ENCODE data around the gene TACC2.

TACC2 gene

GRCh38 chr10:122173766-122174435 lies 184.9 kb downstream of the TACC2 start:
- H3K9ac ChIP-seq (ENCODE audit: low read length), result no peak overlapping the region
- H4K20me1 ChIP-seq (ENCODE audit: low read depth, low read length), result no peaks in the 10 kb centered on the region
- H3K4me3 ChIP-seq (ENCODE audit: insufficient read depth, low read length, poor library complexity, severe bottlenecking), result no peak overlapping the region
- no peaks in the 10 kb centered on the region for H3K36me3 ChIP-seq (ENCODE audit: low read length)
- TF ChIP-seq EZH2phosphoT487 (conservative IDR thresholded peaks at IDR 0.05; ENCODE audit: low read length) (no peak), CTCF (IDR thresholded peaks at IDR 0.05; ENCODE audit: insufficient read depth, low read length, poor library complexity, severe bottlenecking) (no peak)
- no peaks in the 10 kb centered on the region for H3K9me3 ChIP-seq (ENCODE audit: insufficient read depth, low read length)
- H3K4me2 ChIP-seq (ENCODE audit: low read depth, low read length, poor library complexity, severe bottlenecking), result no peak overlapping the region
- no peak overlapping the region for H3K27ac ChIP-seq (ENCODE audit: low read depth, low read length)
- H3F3A ChIP-seq (ENCODE audit: insufficient read depth), result no peaks in the 10 kb centered on the region
- no peak overlapping the region for H2AFZ ChIP-seq (ENCODE audit: low read depth, low read length, severe bottlenecking)
- H3K9me2 ChIP-seq (replicated peaks; ENCODE audit: insufficient read depth, low read length), result no peaks in the 10 kb centered on the region
- H3K27me3 ChIP-seq (ENCODE audit: low read length), result no peaks in the 10 kb centered on the region
- H3K79me2 ChIP-seq (ENCODE audit: insufficient read depth, low read length), result no peaks in the 10 kb centered on the region

- Histone ChIP-seq H3K4me3 (ENCODE audit: insufficient read depth, low read length, poor library complexity, severe bottlenecking) (no peak overlapping the region), H3K9me2 (replicated peaks; ENCODE audit: insufficient read depth, low read length) (no peaks in the 10 kb centered on the region), H3F3A (ENCODE audit: insufficient read depth) (no peaks in the 10 kb centered on the region), H3K9me3 (ENCODE audit: insufficient read depth, low read length) (no peaks in the 10 kb centered on the region), H3K79me2 (ENCODE audit: insufficient read depth, low read length) (no peaks in the 10 kb centered on the region), H3K4me2 (ENCODE audit: low read depth, low read length, poor library complexity, severe bottlenecking) (no peak overlapping the region), H2AFZ (ENCODE audit: low read depth, low read length, severe bottlenecking) (no peak overlapping the region), H3K27me3 (ENCODE audit: low read length) (no peaks in the 10 kb centered on the region), H3K9ac (ENCODE audit: low read length) (no peak overlapping the region), H3K36me3 (ENCODE audit: low read length) (no peaks in the 10 kb centered on the region), H4K20me1 (ENCODE audit: low read depth, low read length) (no peaks in the 10 kb centered on the region), H3K27ac (ENCODE audit: low read depth, low read length) (no peak overlapping the region)
- TF ChIP-seq CTCF (IDR thresholded peaks at IDR 0.05; ENCODE audit: insufficient read depth, low read length, poor library complexity, severe bottlenecking) (no peak), EZH2phosphoT487 (conservative IDR thresholded peaks at IDR 0.05; ENCODE audit: low read length) (no peak)
These were observed 187.6 kb downstream of the TACC2 start for GRCh38 chr10:122176232-122177213.

GRCh38 chr10:122178655-122179054 lies 189.7 kb downstream of the TACC2 start:
- Histone ChIP-seq H3K36me3 (ENCODE audit: low read length) (no peaks in the 10 kb centered on the region), H3K9ac (ENCODE audit: low read length) (no peak overlapping the region), H4K20me1 (ENCODE audit: low read depth, low read length) (no peaks in the 10 kb centered on the region), H3K27me3 (ENCODE audit: low read length) (no peaks in the 10 kb centered on the region), H2AFZ (ENCODE audit: low read depth, low read length, severe bottlenecking) (no peak overlapping the region), H3K27ac (ENCODE audit: low read depth, low read length) (no peak overlapping the region), H3K9me2 (replicated peaks; ENCODE audit: insufficient read depth, low read length) (no peaks in the 10 kb centered on the region), H3F3A (ENCODE audit: insufficient read depth) (no peaks in the 10 kb centered on the region), H3K79me2 (ENCODE audit: insufficient read depth, low read length) (no peaks in the 10 kb centered on the region), H3K4me2 (ENCODE audit: low read depth, low read length, poor library complexity, severe bottlenecking) (no peak overlapping the region), H3K9me3 (ENCODE audit: insufficient read depth, low read length) (no peaks in the 10 kb centered on the region), H3K4me3 (ENCODE audit: insufficient read depth, low read length, poor library complexity, severe bottlenecking) (no peak overlapping the region)
- TF ChIP-seq CTCF (IDR thresholded peaks at IDR 0.05; ENCODE audit: insufficient read depth, low read length, poor library complexity, severe bottlenecking), result no peak
- TF ChIP-seq EZH2phosphoT487 (conservative IDR thresholded peaks at IDR 0.05; ENCODE audit: low read length), result no peak
